Measurements from ENCODE around the gene AVL9.
"Not testable (repeated sequence)": the region's sequence is repeated elsewhere in the genome, so short reads cannot be mapped to it uniquely, and the experiment has no call there.

The AVL9 gene

DNA sequence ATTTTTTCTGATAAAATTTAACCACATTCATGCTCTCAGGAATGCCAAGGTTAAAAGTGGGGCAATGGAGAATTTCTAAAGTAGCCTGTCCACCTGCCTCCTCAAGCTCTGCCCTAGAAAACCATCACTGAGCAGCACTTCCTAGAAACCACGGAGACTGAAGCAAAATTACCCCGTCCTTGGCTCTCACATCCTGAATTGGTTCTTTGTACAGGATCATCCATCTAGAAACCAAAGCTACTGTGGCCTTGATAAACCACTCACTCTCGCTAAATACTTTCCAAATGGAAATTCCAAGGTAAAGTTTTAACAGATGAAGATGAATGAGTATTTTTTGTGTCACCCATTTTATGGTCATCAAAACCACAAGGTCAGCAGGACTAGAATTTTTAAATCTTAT is 96.6 kb downstream of the AVL9 start:
- no peak overlapping the region for H3K4me2 ChIP-seq (ENCODE audit: low read length, poor library complexity, severe bottlenecking)
- H3K18ac ChIP-seq (ENCODE audit: low read depth in 1 of 2, low read length in 2 of 2): no peak overlapping the region
- H3K9ac ChIP-seq (ENCODE audit: low read length): no peak overlapping the region
- no peak overlapping the region for H2BK120ac ChIP-seq (ENCODE audit: low read depth, low read length)
- 82% methylated on average over 2 of the region's 3 CpGs for WGBS
- peaks cover 15 to 17% of the 10 kb centered on the region in 2 experiments for H3K36me3 ChIP-seq (ENCODE audit: control insufficient read depth in 1 of 2, insufficient read depth in 2 of 2, low read depth in 1 of 2, low read length in 2 of 2)
- no peak overlapping the region for H3K4me3 ChIP-seq (ENCODE audit: insufficient read depth in 1 of 2, low read depth in 1 of 2, low read length in 2 of 2)
- H4K8ac ChIP-seq (ENCODE audit: low read length): no peak overlapping the region
- no peak overlapping the region for H4K91ac ChIP-seq (ENCODE audit: low read length)
- no peak overlapping the region for H2AK5ac ChIP-seq (ENCODE audit: low read length, severe bottlenecking)
- H3K27ac ChIP-seq (ENCODE audit: low read length, poor library complexity, severe bottlenecking): peak overlapping the region; percentile 59
- no peak overlapping the region for H3K4ac ChIP-seq (ENCODE audit: low read depth in 1 of 2, low read length in 2 of 2)
- H3K9me3 ChIP-seq (ENCODE audit: control insufficient read depth, low read length): no peaks in the 10 kb centered on the region
- H2BK12ac ChIP-seq (ENCODE audit: low read length in 2 of 2): no peak overlapping the region
- DNase-seq: no peak
- H2AFZ ChIP-seq (ENCODE audit: low read depth, low read length): no peak overlapping the region
- peaks cover 2% of the 10 kb centered on the region for H3K79me1 ChIP-seq (replicated peaks; ENCODE audit: low read length, poor library complexity, severe bottlenecking)
- H2BK15ac ChIP-seq (ENCODE audit: low read depth, poor library complexity, severe bottlenecking): no peak overlapping the region
- no peaks in the 10 kb centered on the region for H3K27me3 ChIP-seq (ENCODE audit: control insufficient read depth in 1 of 2, insufficient read depth in 1 of 2, low read length in 2 of 2)
- no peak overlapping the region for H2BK5ac ChIP-seq (ENCODE audit: low read depth, low read length, poor library complexity, severe bottlenecking)
- no peak overlapping the region for H3K14ac ChIP-seq (ENCODE audit: low read length in 2 of 2)
- H3K23ac ChIP-seq (ENCODE audit: low read length in 2 of 2): no peak overlapping the region
- peaks cover 15% of the 10 kb centered on the region for H3K4me1 ChIP-seq (ENCODE audit: control insufficient read depth, insufficient read depth, low read depth, low read length)

GRCh38 chr7:32592701-32593100 is 97.4 kb downstream of the AVL9 start:
- Histone ChIP-seq H3K23ac (ENCODE audit: low read length in 2 of 2) (no peak overlapping the region), H3K79me1 (replicated peaks; ENCODE audit: low read length, poor library complexity, severe bottlenecking) (peaks cover 2% of the 10 kb centered on the region), H2AFZ (ENCODE audit: low read depth, low read length) (no peak overlapping the region), H2AK5ac (ENCODE audit: low read length, severe bottlenecking) (peak overlapping the region; percentile 28), H2BK12ac (ENCODE audit: low read length in 2 of 2) (no peak overlapping the region), H2BK120ac (ENCODE audit: low read depth, low read length) (no peak overlapping the region), H3K4ac (ENCODE audit: low read depth in 1 of 2, low read length in 2 of 2) (no peak overlapping the region), H3K4me3 (ENCODE audit: insufficient read depth in 1 of 2, low read depth in 1 of 2, low read length in 2 of 2) (no peak overlapping the region), H3K9ac (ENCODE audit: low read length) (no peak overlapping the region), H4K91ac (ENCODE audit: low read length) (no peak overlapping the region), H2BK5ac (ENCODE audit: low read depth, low read length, poor library complexity, severe bottlenecking) (no peak overlapping the region), H3K27ac (ENCODE audit: low read length, poor library complexity, severe bottlenecking) (peak overlapping the region; percentile 12), H2BK15ac (ENCODE audit: low read depth, poor library complexity, severe bottlenecking) (no peak overlapping the region), H3K4me1 (ENCODE audit: control insufficient read depth, insufficient read depth, low read depth, low read length) (peaks cover 13% of the 10 kb centered on the region), H3K14ac (ENCODE audit: low read length in 2 of 2) (no peak overlapping the region), H3K27me3 (ENCODE audit: control insufficient read depth in 1 of 2, insufficient read depth in 1 of 2, low read length in 2 of 2) (no peaks in the 10 kb centered on the region), H3K9me3 (ENCODE audit: control insufficient read depth, low read length) (peaks cover 3% of the 10 kb centered on the region), H3K36me3 (ENCODE audit: control insufficient read depth in 1 of 2, insufficient read depth in 2 of 2, low read depth in 1 of 2, low read length in 2 of 2) (peaks cover 13 to 15% of the 10 kb centered on the region in 2 experiments), H3K18ac (ENCODE audit: low read depth in 1 of 2, low read length in 2 of 2) (no peak overlapping the region), H3K4me2 (ENCODE audit: low read length, poor library complexity, severe bottlenecking) (no peak overlapping the region), H4K8ac (ENCODE audit: low read length) (no peak overlapping the region)
- DNase-seq: no peak
- WGBS: 100% methylated on average over 4 of the region's 4 CpGs

GRCh38 chr7:32594965-32595490 is 99.7 kb downstream of the AVL9 start:
- peaks cover under 1 to 12% of the 10 kb centered on the region in 2 experiments for H3K36me3 ChIP-seq (ENCODE audit: control insufficient read depth in 1 of 2, insufficient read depth in 2 of 2, low read depth in 1 of 2, low read length in 2 of 2)
- DNase-seq: no peak
- H2AK5ac ChIP-seq (ENCODE audit: low read length, severe bottlenecking): no peak overlapping the region
- H3K18ac ChIP-seq (ENCODE audit: low read depth in 1 of 2, low read length in 2 of 2): no peak overlapping the region
- 92% methylated on average over 4 of the region's 5 CpGs for WGBS
- peaks cover 10% of the 10 kb centered on the region for H3K4me1 ChIP-seq (ENCODE audit: control insufficient read depth, insufficient read depth, low read depth, low read length)
- H3K9me3 ChIP-seq (ENCODE audit: control insufficient read depth, low read length): peaks cover 7% of the 10 kb centered on the region
- no peak overlapping the region for H3K23ac ChIP-seq (ENCODE audit: low read length in 2 of 2)
- H3K4me3 ChIP-seq (ENCODE audit: insufficient read depth in 1 of 2, low read depth in 1 of 2, low read length in 2 of 2): no peak overlapping the region
- H4K8ac ChIP-seq (ENCODE audit: low read length): no peak overlapping the region
- H3K9ac ChIP-seq (ENCODE audit: low read length): no peak overlapping the region
- no peak overlapping the region for H2BK120ac ChIP-seq (ENCODE audit: low read depth, low read length)
- H2BK15ac ChIP-seq (ENCODE audit: low read depth, poor library complexity, severe bottlenecking): no peak overlapping the region
- no peak overlapping the region for H3K4ac ChIP-seq (ENCODE audit: low read depth in 1 of 2, low read length in 2 of 2)
- no peaks in the 10 kb centered on the region for H3K27me3 ChIP-seq (ENCODE audit: control insufficient read depth in 1 of 2, insufficient read depth in 1 of 2, low read length in 2 of 2)
- H2BK12ac ChIP-seq (ENCODE audit: low read length in 2 of 2): no peak overlapping the region
- no peak overlapping the region for H4K91ac ChIP-seq (ENCODE audit: low read length)
- no peak overlapping the region for H3K14ac ChIP-seq (ENCODE audit: low read length in 2 of 2)
- peaks cover under 1% of the 10 kb centered on the region for H3K79me1 ChIP-seq (replicated peaks; ENCODE audit: low read length, poor library complexity, severe bottlenecking)
- H2BK5ac ChIP-seq (ENCODE audit: low read depth, low read length, poor library complexity, severe bottlenecking): no peak overlapping the region
- no peak overlapping the region for H2AFZ ChIP-seq (ENCODE audit: low read depth, low read length)
- H3K4me2 ChIP-seq (ENCODE audit: low read length, poor library complexity, severe bottlenecking): no peak overlapping the region
- H3K27ac ChIP-seq (ENCODE audit: low read length, poor library complexity, severe bottlenecking): no peak overlapping the region

- not testable (repeated sequence) for H2BK5ac ChIP-seq (ENCODE audit: low read depth, low read length, poor library complexity, severe bottlenecking); H2BK120ac ChIP-seq (ENCODE audit: low read depth, low read length); H3K4me2 ChIP-seq (ENCODE audit: low read length, poor library complexity, severe bottlenecking); H3K4ac ChIP-seq (ENCODE audit: low read depth in 1 of 2, low read length in 2 of 2); DNase-seq; H2BK12ac ChIP-seq (ENCODE audit: low read length in 2 of 2); H3K9me3 ChIP-seq (ENCODE audit: control insufficient read depth, low read length); H3K4me1 ChIP-seq (ENCODE audit: control insufficient read depth, insufficient read depth, low read depth, low read length); H2AK5ac ChIP-seq (ENCODE audit: low read length, severe bottlenecking); H3K23ac ChIP-seq (ENCODE audit: low read length in 2 of 2); H3K14ac ChIP-seq (ENCODE audit: low read length in 2 of 2); H4K8ac ChIP-seq (ENCODE audit: low read length); H3K9ac ChIP-seq (ENCODE audit: low read length); H3K27me3 ChIP-seq (ENCODE audit: control insufficient read depth in 1 of 2, insufficient read depth in 1 of 2, low read length in 2 of 2); H3K18ac ChIP-seq (ENCODE audit: low read depth in 1 of 2, low read length in 2 of 2); H2BK15ac ChIP-seq (ENCODE audit: low read depth, poor library complexity, severe bottlenecking); H3K4me3 ChIP-seq (ENCODE audit: insufficient read depth in 1 of 2, low read depth in 1 of 2, low read length in 2 of 2); H2AFZ ChIP-seq (ENCODE audit: low read depth, low read length); H3K27ac ChIP-seq (ENCODE audit: low read length, poor library complexity, severe bottlenecking); H3K36me3 ChIP-seq (ENCODE audit: control insufficient read depth in 1 of 2, insufficient read depth in 2 of 2, low read depth in 1 of 2, low read length in 2 of 2); H4K91ac ChIP-seq (ENCODE audit: low read length); H3K79me1 ChIP-seq (replicated peaks; ENCODE audit: low read length, poor library complexity, severe bottlenecking)
- whole genome bisulfite sequencing: 96% methylated on average over 2 of the region's 4 CpGs
These were observed 105.9 kb downstream of the AVL9 start for GRCh38 chr7:32601196-32601595.

Measured in mesenchymal stem cell (in vitro differentiated cells and primary cell).